ENCODE data around the gene DCST1. TPM values are rescaled to one million over a fixed set of nuclear protein-coding genes. Genes with fewer than 3 reads are reported as not detected.

DCST1 gene
- total and polyA plus RNA-seq, 2 of the 13 experiments (the other 11 are each of a cell fraction or from before 2014, with no cell fraction given) = 0.04 TPM; not detected in 1

DNA sequence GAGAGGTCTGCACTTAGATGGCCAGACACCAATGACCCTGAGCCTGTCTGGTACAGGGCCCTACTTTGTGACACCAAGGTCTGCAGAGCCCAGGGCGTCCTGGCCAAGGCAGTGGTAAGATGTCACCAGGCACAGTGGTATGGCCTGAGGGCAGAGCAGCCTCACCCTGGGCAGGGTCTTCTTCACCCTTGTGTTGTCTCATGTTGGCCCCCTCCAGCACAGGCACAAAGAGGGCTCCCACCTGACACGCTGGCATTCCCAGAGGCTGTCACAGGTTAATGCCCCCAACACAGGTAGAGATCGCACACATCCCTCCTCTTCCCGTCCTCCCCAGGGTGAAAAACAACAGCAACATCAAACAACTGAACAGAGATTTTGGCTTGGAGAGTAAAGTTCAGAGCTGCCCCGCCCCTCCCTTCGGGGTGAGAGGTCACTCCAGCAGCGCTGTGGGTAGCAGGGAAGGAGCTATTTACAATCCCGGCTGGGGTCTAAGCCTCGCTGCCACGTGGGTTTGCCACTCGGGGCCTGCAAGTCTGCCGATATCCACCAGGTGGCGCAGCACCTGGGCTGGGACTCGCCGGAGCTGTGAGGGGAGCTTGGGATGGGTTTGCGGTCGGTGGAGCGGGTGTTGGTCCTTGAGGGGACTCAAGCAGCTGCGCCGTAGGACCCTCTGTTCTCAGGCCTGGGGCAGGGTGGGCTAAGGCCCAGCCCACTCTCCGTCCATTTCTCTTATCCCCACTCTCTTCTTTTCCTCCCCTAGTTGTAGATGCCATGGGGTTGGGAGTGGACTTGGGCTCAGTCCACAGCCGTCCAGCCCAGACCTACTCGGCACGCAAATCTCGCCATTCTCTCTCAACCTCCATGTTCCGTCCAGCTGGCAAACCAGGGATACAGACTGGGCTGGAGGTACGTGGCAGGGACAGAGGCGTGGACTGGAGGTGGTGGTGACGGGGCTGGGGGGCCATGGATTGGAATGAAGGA, 57.7 kb downstream of the DCST1 start (continued):
- TF ChIP-seq ZNF784 (CRISPR knock-in tag; IDR thresholded peaks at IDR 0.05; ENCODE audit: borderline replicate concordance) (no peak), TOE1 (CRISPR knock-in tag; IDR thresholded peaks at IDR 0.05) (no peak), ZFX (CRISPR knock-in tag; IDR thresholded peaks at IDR 0.05; ENCODE audit: low read depth) (peak; percentile 40; the same call in 1 of the 2 replicates), NR2F6 (IDR thresholded peaks at IDR 0.05) (peak; percentile 88), NR2F6 (CRISPR knock-in tag; IDR thresholded peaks at IDR 0.05) (peak; percentile 93), KAT8 (CRISPR knock-in tag; IDR thresholded peaks at IDR 0.05) (peak; percentile 79; the same call in 1 of the 2 replicates), ZC3H4 (CRISPR knock-in tag; IDR thresholded peaks at IDR 0.05; ENCODE audit: borderline replicate concordance) (no peak), PHF5A (CRISPR knock-in tag; IDR thresholded peaks at IDR 0.05; ENCODE audit: low read depth, unreplicated experiment) (peak; percentile 93), ZNF713 (CRISPR knock-in tag; IDR thresholded peaks at IDR 0.05) (0 out of 2 replicates have a peak, but pooled peaks have one; percentile 28), NCOA1 (CRISPR knock-in tag; IDR thresholded peaks at IDR 0.05) (0 out of 2 replicates have a peak, but pooled peaks have one; percentile 68), ZNF720 (CRISPR knock-in tag; IDR thresholded peaks at IDR 0.05) (no peak), NONO (IDR thresholded peaks at IDR 0.05) (no peak), NONO (CRISPR knock-in tag; conservative IDR thresholded peaks at IDR 0.05) (peak; percentile 78; the same call in 1 of the 2 replicates), ZNF816 (CRISPR knock-in tag; IDR thresholded peaks at IDR 0.05; ENCODE audit: borderline replicate concordance) (no peak), DRAP1 (CRISPR knock-in tag; IDR thresholded peaks at IDR 0.05) (0 out of 2 replicates have a peak, but pooled peaks have one; percentile 44), NCOA2 (CRISPR knock-in tag; IDR thresholded peaks at IDR 0.05) (peak; percentile 73), ZNF574 (CRISPR knock-in tag; IDR thresholded peaks at IDR 0.05) (peak; percentile 80), SP4 (CRISPR knock-in tag; IDR thresholded peaks at IDR 0.05) (peak; percentile 82), ZNF891 (CRISPR knock-in tag; IDR thresholded peaks at IDR 0.05) (no peak)
- TF ChIP-seq, protein P1, sequence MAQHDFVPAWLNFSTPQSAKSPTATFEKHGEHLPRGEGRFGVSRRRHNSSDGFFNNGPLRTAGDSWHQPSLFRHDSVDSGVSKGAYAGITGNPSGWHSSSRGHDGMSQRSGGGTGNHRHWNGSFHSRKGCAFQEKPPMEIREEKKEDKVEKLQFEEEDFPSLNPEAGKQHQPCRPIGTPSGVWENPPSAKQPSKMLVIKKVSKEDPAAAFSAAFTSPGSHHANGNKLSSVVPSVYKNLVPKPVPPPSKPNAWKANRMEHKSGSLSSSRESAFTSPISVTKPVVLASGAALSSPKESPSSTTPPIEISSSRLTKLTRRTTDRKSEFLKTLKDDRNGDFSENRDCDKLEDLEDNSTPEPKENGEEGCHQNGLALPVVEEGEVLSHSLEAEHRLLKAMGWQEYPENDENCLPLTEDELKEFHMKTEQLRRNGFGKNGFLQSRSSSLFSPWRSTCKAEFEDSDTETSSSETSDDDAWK (CRISPR knock-in tag; IDR thresholded peaks at IDR 0.05) = no peak
- TF ChIP-seq, protein P2, sequence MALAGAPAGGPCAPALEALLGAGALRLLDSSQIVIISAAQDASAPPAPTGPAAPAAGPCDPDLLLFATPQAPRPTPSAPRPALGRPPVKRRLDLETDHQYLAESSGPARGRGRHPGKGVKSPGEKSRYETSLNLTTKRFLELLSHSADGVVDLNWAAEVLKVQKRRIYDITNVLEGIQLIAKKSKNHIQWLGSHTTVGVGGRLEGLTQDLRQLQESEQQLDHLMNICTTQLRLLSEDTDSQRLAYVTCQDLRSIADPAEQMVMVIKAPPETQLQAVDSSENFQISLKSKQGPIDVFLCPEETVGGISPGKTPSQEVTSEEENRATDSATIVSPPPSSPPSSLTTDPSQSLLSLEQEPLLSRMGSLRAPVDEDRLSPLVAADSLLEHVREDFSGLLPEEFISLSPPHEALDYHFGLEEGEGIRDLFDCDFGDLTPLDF (CRISPR knock-in tag; IDR thresholded peaks at IDR 0.05) = no peak
